Activated CD8-positive, alpha-beta memory T cell treated with anti-CD3 and anti-CD28 coated beads, Interleukin-2, amount 10 ng/mL, durations not matched to agents 7 days and 5 days (primary cell): ENCODE measurements around the gene ALDOB. TPM values are rescaled to one million over a fixed set of nuclear protein-coding genes. Genes with fewer than 3 reads are reported as not detected.
"Not testable (repeated sequence)": the region's sequence is repeated elsewhere in the genome, so short reads cannot be mapped to it uniquely, and the experiment has no call there.

Experiments used
- ATAC-seq: fragments of 150-1000 bp; cut with Tn5 transposase; one replicate; pipeline ENCODE4 v1.10.0; 2021; ENCODE audit warnings: moderate library complexity
- CTCF ChIA-PET: fragments of 350-600 bp; sonication (Branson Sonifier 250); formaldehyde crosslinking; loops from one replicate; lab custom pipeline; 2021; ENCODE audit warnings: antibody characterized with exemption; lab: Charles Lee
- DNase-seq: peaks from one replicate; pipeline ENCODE4 v3.0.0-alpha.2; 2020
- H3K27ac Mint-ChIP-seq: one replicate; pipeline ENCODE4 v1.8.0; 2021; ENCODE audit warnings: mild to moderate bottlenecking, mixed read lengths
- H3K27me3 Mint-ChIP-seq: one replicate; pipeline ENCODE4 v1.8.0; 2021; ENCODE audit warnings: mixed read lengths
- H3K36me3 Mint-ChIP-seq: one replicate; pipeline ENCODE4 v1.8.0; 2021; ENCODE audit warnings: mild to moderate bottlenecking, mixed read lengths
- H3K4me1 Mint-ChIP-seq: one replicate; pipeline ENCODE4 v1.8.0; 2021; ENCODE audit warnings: mixed read lengths
- H3K4me3 Mint-ChIP-seq: one replicate; pipeline ENCODE4 v1.8.0; 2021; ENCODE audit warnings: mild to moderate bottlenecking, moderate library complexity, mixed read lengths
- H3K9me3 Mint-ChIP-seq: one replicate; pipeline ENCODE4 v1.8.0; 2022; ENCODE audit warnings: low read depth, mixed read lengths
- total RNA-seq, 2 experiments: library from RNA; stranded (reverse); gene quantifications; one replicate each; pipeline ENCODE4 v1.2.3, GENCODE V29; 2021

The ALDOB gene
- total RNA-seq, 2 experiments from 2014 or later = not detected

DNA sequence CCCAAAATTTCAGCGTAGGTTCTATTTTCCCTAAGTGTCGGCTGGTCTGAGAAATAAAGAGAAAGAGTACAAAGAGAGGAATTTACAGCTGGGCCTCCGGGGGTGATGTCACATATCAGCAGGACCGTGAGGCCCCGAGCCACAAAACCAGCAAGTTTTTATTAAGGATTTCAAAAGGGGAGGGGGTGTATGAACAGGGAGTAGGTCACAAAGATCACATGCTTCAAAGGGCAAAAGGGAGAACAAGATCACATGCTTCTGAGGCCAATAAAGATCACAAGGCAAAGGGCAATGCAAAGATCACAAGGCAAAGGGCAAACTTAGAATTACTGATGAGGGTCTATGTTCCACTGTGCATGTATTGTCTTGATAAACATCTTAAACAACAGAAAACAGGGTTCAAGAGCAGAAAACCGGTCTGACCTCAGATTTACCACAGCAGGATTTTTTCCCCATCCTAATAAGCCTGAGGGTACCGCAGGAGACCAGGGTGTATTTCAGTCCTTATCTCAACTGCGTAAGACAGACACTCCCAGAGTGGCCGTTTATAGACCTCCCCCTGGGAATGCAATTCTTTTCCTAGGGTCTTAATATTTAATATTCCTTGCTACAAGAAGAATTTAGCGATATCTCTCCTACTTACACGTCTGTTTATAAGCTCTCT, 50.6 kb downstream of the ALDOB start, which contains the start of gene BAAT:
Gene BAAT (minus strand): TSS at position 134 of the 664 bp plus-strand sequence. CDS start 13,602 bp downstream, outside the sequence.
- CTCF ChIA-PET, H3K4me3 Mint-ChIP-seq, H3K27me3 Mint-ChIP-seq, ATAC-seq, H3K4me1 Mint-ChIP-seq, H3K9me3 Mint-ChIP-seq, H3K27ac Mint-ChIP-seq, DNase-seq: not testable (repeated sequence)
- peaks cover 24% of the 10 kb centered on the region for H3K36me3 Mint-ChIP-seq

DNA sequence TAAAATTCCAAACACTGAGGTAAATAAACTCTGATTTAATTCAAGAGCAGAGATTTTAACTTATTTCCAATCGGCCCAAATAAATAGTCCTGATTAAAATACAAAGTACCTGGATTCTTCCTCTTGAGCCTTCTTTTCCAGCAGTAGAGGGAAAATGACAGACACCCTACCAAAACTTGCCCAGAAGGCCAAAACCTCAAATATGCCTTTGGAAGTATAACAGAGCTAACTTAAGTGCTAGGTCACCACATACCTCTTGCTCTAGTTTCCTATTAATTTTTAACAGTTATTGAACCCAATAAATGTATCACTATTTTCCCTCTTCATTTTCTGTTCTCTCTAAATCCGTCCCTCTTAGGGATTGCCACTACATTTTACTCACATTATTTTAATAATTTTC, 52.2 kb downstream of the ALDOB start:
- Mint-ChIP-seq H3K27ac (no peak overlapping the region), H3K36me3 (peaks cover 19% of the 10 kb centered on the region), H3K4me1 (peaks cover 2% of the 10 kb centered on the region), H3K27me3 (peaks cover 6% of the 10 kb centered on the region), H3K4me3 (no peak overlapping the region), H3K9me3 (peaks cover 5% of the 10 kb centered on the region)
- DNase-seq (no peak), ATAC-seq (no peak)
- CTCF ChIA-PET = no interaction called here

DNA sequence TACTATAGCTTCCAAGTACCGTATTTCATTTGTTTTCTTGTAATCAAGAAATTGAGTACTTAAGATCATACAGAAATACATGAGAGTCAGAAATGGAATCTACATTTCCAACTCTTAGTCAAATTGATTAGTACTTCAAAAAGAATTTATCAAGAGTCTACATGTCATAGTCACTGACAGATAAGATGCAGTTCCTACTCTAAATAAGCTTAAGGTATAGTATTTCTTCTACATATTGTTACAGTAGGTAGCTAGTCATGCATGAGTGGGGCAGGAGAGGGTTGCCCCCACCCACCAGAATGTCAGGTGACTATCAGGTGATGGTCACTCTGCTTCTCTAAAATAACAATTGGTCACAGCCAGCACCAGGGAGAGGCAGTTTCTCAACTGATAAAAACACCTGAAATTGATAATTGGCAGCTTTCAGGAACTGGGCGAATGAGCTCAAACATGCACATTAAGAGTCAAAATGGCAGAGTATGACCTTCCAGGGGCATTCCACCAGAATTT, 53.7 kb downstream of the ALDOB start:
- H3K4me3 Mint-ChIP-seq = no peak overlapping the region
- DNase-seq (no peak), ATAC-seq (no peak)
- H3K9me3 Mint-ChIP-seq = peaks cover 5% of the 10 kb centered on the region
- H3K27me3 Mint-ChIP-seq = peaks cover 6% of the 10 kb centered on the region
- H3K27ac Mint-ChIP-seq = no peak overlapping the region
- H3K4me1 Mint-ChIP-seq = no peaks in the 10 kb centered on the region
- CTCF ChIA-PET = interaction anchor here (0.6 kb wide), 1 partner anchor 153 kb away, joined by 3 read pairs; no protein-coding TSS in a partner anchor
- peaks cover 13% of the 10 kb centered on the region for H3K36me3 Mint-ChIP-seq

DNA sequence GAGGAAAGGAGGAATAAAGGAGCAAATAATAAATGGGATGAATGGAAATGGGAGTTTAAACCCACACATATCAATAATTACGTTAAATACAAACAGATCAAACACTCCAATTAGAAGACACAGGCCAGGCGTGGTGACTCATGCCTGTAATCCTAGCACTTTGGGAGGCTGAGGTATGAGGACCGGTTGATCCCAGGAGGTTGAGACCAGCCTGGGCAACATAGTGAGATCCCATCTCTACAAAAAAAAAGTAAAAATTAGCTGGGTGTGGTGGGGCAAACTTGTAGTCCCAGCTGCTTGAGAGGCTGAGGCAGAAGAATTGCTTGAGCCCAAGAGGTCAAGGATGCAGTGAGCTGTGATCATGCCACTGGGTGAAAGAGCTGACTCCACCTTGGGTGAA, 54.5 kb downstream of the ALDOB start:
- no peak for ATAC-seq
- H3K27me3 Mint-ChIP-seq = peaks cover 6% of the 10 kb centered on the region
- H3K4me1 Mint-ChIP-seq = no peaks in the 10 kb centered on the region
- no peak for DNase-seq
- CTCF ChIA-PET = no interaction called here
- no peak overlapping the region for H3K4me3 Mint-ChIP-seq
- H3K27ac Mint-ChIP-seq = no peak overlapping the region
- H3K9me3 Mint-ChIP-seq = peaks cover 5% of the 10 kb centered on the region
- H3K36me3 Mint-ChIP-seq = peaks cover 12% of the 10 kb centered on the region

DNA sequence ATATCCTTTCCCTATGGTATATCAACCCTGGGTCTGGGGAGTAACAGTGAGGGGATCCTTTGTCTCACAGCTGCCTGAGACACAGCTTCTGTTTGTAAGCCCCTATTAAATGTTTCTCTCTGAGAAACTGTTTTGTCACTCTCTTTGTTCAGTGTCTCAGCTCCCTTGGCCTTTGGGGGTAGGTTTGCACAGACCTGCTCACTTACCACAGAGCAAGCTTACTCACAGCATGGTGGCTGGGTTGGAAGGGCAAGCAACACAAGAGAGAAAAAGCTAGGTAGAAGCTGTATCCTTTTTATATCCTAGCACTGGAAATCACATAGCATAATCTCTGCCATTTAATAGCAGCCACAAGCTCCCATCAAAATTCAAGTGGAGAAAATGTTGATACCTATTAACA, 55.3 kb downstream of the ALDOB start:
- CTCF ChIA-PET = no interaction called here
- Mint-ChIP-seq H3K27ac (no peak overlapping the region), H3K4me3 (no peak overlapping the region), H3K4me1 (no peaks in the 10 kb centered on the region), H3K9me3 (peaks cover 5% of the 10 kb centered on the region), H3K27me3 (peaks cover 6% of the 10 kb centered on the region), H3K36me3 (peaks cover 7% of the 10 kb centered on the region)
- no peak for ATAC-seq
- DNase-seq = no peak

DNA sequence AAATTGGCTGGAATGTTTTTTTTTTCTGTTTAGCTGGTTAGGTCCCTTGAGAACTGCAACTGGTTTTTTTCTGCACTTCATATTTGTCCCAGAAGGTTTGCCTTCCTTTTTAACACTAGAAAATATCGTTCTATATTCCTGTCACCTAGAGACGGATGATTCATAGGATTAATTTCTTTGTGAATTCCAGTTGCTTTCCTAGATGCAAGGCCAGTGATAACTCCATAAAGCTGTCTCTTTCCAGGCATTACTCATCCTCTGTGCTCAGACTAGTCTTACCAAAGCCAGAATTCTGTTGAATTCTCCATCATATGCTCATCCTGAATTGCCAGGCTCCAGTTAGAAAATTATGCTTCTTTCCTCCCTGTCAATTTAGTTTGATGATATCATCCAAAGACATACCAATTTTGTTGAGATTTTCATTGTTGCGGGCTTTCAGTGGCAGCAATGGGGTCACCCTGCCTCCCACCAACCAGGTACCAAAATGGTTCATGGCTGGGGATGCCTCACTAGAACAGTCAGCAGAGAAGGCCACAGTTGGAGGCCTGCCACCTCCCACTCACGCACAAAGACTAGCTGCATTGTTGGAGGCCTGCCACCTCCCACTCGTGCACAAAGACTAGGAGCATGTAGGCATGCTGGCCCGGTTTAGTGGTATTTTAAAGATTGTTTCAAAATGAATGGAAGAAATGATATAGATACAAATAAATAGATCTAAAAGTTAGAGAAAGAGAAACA, 59.3 kb downstream of the ALDOB start:
- no peaks in the 10 kb centered on the region for H3K36me3 Mint-ChIP-seq
- no peak for ATAC-seq
- no peaks in the 10 kb centered on the region for H3K4me1 Mint-ChIP-seq
- H3K4me3 Mint-ChIP-seq = no peak overlapping the region
- CTCF ChIA-PET = no interaction called here
- H3K27me3 Mint-ChIP-seq = peaks cover 6% of the 10 kb centered on the region
- no peak overlapping the region for H3K27ac Mint-ChIP-seq
- no peak for DNase-seq
- H3K9me3 Mint-ChIP-seq = no peaks in the 10 kb centered on the region

DNA sequence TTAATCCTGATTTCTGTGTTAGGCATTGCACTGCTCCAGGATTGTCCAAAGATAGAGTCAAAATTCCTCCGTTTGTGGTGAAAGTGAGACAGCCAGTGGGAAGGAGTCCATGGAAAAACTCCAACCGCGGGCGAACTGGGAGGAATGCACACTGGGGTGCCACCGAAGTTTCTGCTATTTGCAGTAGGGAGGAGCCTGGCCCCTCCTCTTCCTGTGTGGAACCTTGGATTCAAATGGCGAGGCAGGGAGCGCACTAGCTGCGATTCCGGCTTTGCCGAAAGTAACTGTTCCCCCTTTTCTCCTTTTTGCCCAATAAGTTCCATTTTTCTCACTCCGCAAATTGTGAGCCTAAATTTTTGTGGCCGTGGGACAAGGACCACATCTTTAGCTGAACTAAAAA, 60.0 kb downstream of the ALDOB start:
- ATAC-seq (no peak), DNase-seq (no peak)
- Mint-ChIP-seq H3K27ac (no peak overlapping the region), H3K4me1 (no peaks in the 10 kb centered on the region), H3K9me3 (no peaks in the 10 kb centered on the region), H3K36me3 (no peaks in the 10 kb centered on the region), H3K4me3 (no peak overlapping the region), H3K27me3 (peaks cover 6% of the 10 kb centered on the region)
- CTCF ChIA-PET = no interaction called here

DNA sequence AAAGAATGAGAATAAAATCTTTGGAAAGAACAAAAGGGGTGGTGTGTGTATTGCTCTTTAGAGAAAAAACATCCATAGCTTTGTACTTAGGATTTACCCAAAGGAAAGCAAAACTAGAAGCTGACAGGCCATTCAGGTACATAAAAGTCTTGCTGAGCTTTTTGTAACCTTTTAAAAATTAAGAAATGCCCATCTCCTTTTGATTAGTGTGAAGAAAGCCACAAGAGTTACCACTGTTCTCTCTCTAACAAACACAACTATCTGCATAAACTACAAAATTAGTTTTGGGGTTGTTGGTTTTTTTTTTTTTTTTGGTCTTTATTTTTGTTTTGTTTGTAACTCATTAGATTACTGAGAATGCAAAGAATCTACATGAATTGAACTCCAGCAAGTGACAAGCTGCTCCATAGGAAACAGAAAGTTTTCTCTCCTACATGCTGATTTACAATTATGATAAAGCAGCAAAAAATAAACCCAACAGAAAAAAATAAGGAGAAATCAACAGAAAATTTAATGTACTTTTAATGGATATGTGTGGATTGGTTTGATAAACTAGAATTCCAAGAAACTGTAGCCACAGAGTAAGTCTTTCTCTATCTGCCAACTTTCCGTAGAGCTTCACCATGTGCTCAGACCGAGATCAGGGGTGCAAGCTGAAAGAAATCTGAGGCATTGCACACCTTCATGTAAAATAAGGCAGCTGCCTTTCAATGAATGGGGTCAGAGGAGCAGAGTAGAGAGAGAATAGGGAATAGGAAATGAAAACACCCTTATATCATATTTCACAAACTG, 63.1 kb downstream of the ALDOB start:
- no peak for DNase-seq
- no peaks in the 10 kb centered on the region for H3K36me3 Mint-ChIP-seq
- no peaks in the 10 kb centered on the region for H3K4me1 Mint-ChIP-seq
- ATAC-seq = no peak
- H3K27ac Mint-ChIP-seq = no peak overlapping the region
- CTCF ChIA-PET = no interaction called here
- H3K27me3 Mint-ChIP-seq = peaks cover 3% of the 10 kb centered on the region
- H3K4me3 Mint-ChIP-seq = no peak overlapping the region
- H3K9me3 Mint-ChIP-seq = no peaks in the 10 kb centered on the region

DNA sequence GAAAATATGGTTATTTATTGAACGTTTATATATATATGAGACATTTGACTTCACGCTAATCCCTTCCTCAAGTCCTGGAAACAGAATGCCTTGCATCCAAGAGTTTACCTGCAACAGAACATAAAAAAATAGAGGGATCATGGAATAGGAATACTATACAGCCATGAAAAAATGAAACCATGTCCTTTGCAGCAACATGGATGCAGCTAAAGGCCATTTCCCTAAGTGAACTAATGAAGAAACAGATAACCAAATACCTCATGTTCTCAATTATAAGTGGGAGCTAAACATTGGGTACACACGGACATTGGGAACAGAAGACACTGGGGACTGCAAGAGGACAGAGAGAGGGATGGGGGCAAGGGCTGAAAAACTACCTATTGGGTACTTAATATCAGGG, 63.8 kb downstream of the ALDOB start:
- ATAC-seq (no peak), DNase-seq (no peak)
- Mint-ChIP-seq H3K27ac (no peak overlapping the region), H3K4me1 (no peaks in the 10 kb centered on the region), H3K27me3 (peaks cover 3% of the 10 kb centered on the region), H3K9me3 (no peaks in the 10 kb centered on the region), H3K36me3 (no peaks in the 10 kb centered on the region), H3K4me3 (no peak overlapping the region)
- CTCF ChIA-PET = interaction anchor here (1.4 kb wide), 1 partner anchor 60 kb away, joined by 3 read pairs; no protein-coding TSS in a partner anchor

Other genes starting within 250 kb of the ALDOB start
- not detected for gene BAAT, start 50.8 kb downstream of the ALDOB start, total RNA-seq
- gene MRPL50, start 37.2 kb downstream of the ALDOB start, total RNA-seq = 10 to 100 TPM in 1 of 2 experiments, 1 to 10 TPM in 1; 8.3 to 10.5 TPM
- 10 to 100 TPM in 1 of 2 experiments, 1 to 10 TPM in 1; 9.2 to 12.6 TPM for gene ZNF189, start 36.9 kb downstream of the ALDOB start, total RNA-seq
- 10 to 100 TPM; 39.0 to 40.6 TPM for gene RNF20, start 98.1 kb upstream of the ALDOB start, total RNA-seq
- gene PPP3R2, start 159.2 kb upstream of the ALDOB start, total RNA-seq = not detected